GM03348 (cell line): Measurements from ENCODE around the gene POLN.
"Not testable (repeated sequence)": the region's sequence is repeated elsewhere in the genome, so short reads cannot be mapped to it uniquely, and the experiment has no call there.

Experiments used
- DNase-seq: peaks from one replicate; pipeline ENCODE4 v3.0.0; 2012; ENCODE audit warnings: low spot score

The POLN gene

GRCh38 chr4:2275044-2275397 lies 33.1 kb upstream of the POLN start:
- not testable (repeated sequence) for DNase-seq

GRCh38 chr4:2274320-2275043 lies 32.6 kb upstream of the POLN start:
- no peak for DNase-seq

GRCh38 chr4:2273657-2274319 lies 31.9 kb upstream of the POLN start:
- DNase-seq = no peak

GRCh38 chr4:2273221-2273620 lies 31.3 kb upstream of the POLN start:
- DNase-seq = no peak

GRCh38 chr4:2272828-2273120 lies 30.9 kb upstream of the POLN start:
- no peak for DNase-seq

GRCh38 chr4:2272026-2272827 lies 30.3 kb upstream of the POLN start:
- no peak for DNase-seq

- no peak for DNase-seq
These were observed 29.5 kb upstream of the POLN start for GRCh38 chr4:2271279-2272025.

- DNase-seq = no peak
These were observed 28.6 kb upstream of the POLN start for GRCh38 chr4:2270341-2271165.

GRCh38 chr4:2269618-2270163 lies 27.8 kb upstream of the POLN start:
- DNase-seq = no peak

- DNase-seq = no peak
These were observed 27.2 kb upstream of the POLN start for GRCh38 chr4:2269206-2269531.

GRCh38 chr4:2268357-2269205 lies 26.7 kb upstream of the POLN start:
- DNase-seq = no peak

- DNase-seq = no peak
These were observed 25.9 kb upstream of the POLN start for GRCh38 chr4:2267841-2268240.

- no peak for DNase-seq
These were observed 25.4 kb upstream of the POLN start for GRCh38 chr4:2267320-2267811.

- DNase-seq = no peak
These were observed 24.9 kb upstream of the POLN start for GRCh38 chr4:2266821-2267220.

GRCh38 chr4:2266181-2266580 lies 24.3 kb upstream of the POLN start:
- peak; percentile 90 for DNase-seq

GRCh38 chr4:2265113-2266110 lies 23.5 kb upstream of the POLN start:
- DNase-seq = no peak

- DNase-seq = no peak
These were observed 22.6 kb upstream of the POLN start for GRCh38 chr4:2264481-2265041.

- DNase-seq = no peak
These were observed 22.0 kb upstream of the POLN start for GRCh38 chr4:2263926-2264321.

- DNase-seq = no peak
These were observed 21.0 kb upstream of the POLN start for GRCh38 chr4:2262944-2263250.
